ENCODE data around the gene RS1. TPM values are rescaled to one million over a fixed set of nuclear protein-coding genes. Genes with fewer than 3 reads are reported as not detected.

RS1 gene
- total RNA-seq, 1 donor from 2014 or later: not detected

GRCh38 chrX:18698737-18699650, 27.1 kb upstream of the RS1 start:
- H3K27me3 Mint-ChIP-seq (ENCODE audit: low read depth, unreplicated experiment): no peaks in the 10 kb centered on the region
- Histone ChIP-seq H2AFZ (ENCODE audit: low read depth, low read length) (no peak overlapping the region), H3K36me3 (ENCODE audit: insufficient read depth, low read length) (no peaks in the 10 kb centered on the region), H3K4me1 (ENCODE audit: insufficient read depth, low read length) (peaks cover 3% of the 10 kb centered on the region), H3K9ac (ENCODE audit: low read length) (no peak overlapping the region), H3K27me3 (ENCODE audit: insufficient read depth, low read length) (no peaks in the 10 kb centered on the region), H3K79me2 (ENCODE audit: insufficient read depth, low read length) (no peaks in the 10 kb centered on the region), H3K27ac (ENCODE audit: low read depth, low read length) (no peak overlapping the region), H3K4me2 (ENCODE audit: low read length) (no peak overlapping the region), H3K9me3 (ENCODE audit: insufficient read depth, low read depth, low read length) (no peaks in the 10 kb centered on the region), H4K20me1 (ENCODE audit: insufficient read depth, low read length) (no peaks in the 10 kb centered on the region), H3K4me3 (ENCODE audit: insufficient read depth, low read depth, low read length) (no peak overlapping the region)
- no peaks in the 10 kb centered on the region for H3K9me3 Mint-ChIP-seq (ENCODE audit: unreplicated experiment)
- H3K4me3 Mint-ChIP-seq (ENCODE audit: unreplicated experiment): no peak overlapping the region
- TF ChIP-seq CTCF (IDR thresholded peaks at IDR 0.05; ENCODE audit: insufficient read depth, low read depth, low read length) (no peak), EZH2 (IDR thresholded peaks at IDR 0.05; ENCODE audit: insufficient read depth, low read length) (no peak)
- H3K27ac Mint-ChIP-seq (ENCODE audit: unreplicated experiment): no peak overlapping the region
- FAIRE-seq (no peak), DNase-seq (ENCODE audit: low read depth) (no peak)
- H3K4me1 Mint-ChIP-seq (ENCODE audit: low read depth, unreplicated experiment): peaks cover 1% of the 10 kb centered on the region
- no peaks in the 10 kb centered on the region for H3K36me3 Mint-ChIP-seq (ENCODE audit: low read depth, unreplicated experiment)

DNA sequence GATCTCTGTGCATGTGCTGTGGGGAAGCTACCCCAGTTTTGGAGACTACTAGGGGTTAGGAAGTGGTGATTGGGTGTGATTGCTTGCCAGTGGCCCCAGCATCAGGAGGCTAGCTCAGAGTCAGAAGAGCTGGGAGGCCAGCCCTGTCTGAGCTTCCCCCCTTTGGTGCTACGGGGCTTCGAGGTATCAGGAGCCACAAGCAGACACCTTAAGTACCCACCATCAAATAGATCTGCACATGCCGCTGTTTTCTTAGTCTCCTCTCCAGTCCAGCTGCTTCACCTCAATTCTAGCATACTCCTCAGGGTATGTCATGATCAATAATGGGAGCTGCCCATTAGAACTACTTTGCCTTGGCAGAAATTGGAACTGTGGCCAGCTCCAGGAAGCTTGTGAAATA, 24.7 kb upstream of the RS1 start:
- no peaks in the 10 kb centered on the region for H3K4me1 Mint-ChIP-seq (ENCODE audit: low read depth, unreplicated experiment)
- Histone ChIP-seq H3K9me3 (ENCODE audit: insufficient read depth, low read depth, low read length) (no peaks in the 10 kb centered on the region), H3K4me1 (ENCODE audit: insufficient read depth, low read length) (no peaks in the 10 kb centered on the region), H3K36me3 (ENCODE audit: insufficient read depth, low read length) (no peaks in the 10 kb centered on the region), H3K27ac (ENCODE audit: low read depth, low read length) (no peak overlapping the region), H3K79me2 (ENCODE audit: insufficient read depth, low read length) (no peaks in the 10 kb centered on the region), H3K4me2 (ENCODE audit: low read length) (no peak overlapping the region), H4K20me1 (ENCODE audit: insufficient read depth, low read length) (no peaks in the 10 kb centered on the region), H3K4me3 (ENCODE audit: insufficient read depth, low read depth, low read length) (no peak overlapping the region), H2AFZ (ENCODE audit: low read depth, low read length) (no peak overlapping the region), H3K9ac (ENCODE audit: low read length) (no peak overlapping the region), H3K27me3 (ENCODE audit: insufficient read depth, low read length) (peaks cover 5% of the 10 kb centered on the region)
- no peaks in the 10 kb centered on the region for H3K36me3 Mint-ChIP-seq (ENCODE audit: low read depth, unreplicated experiment)
- H3K9me3 Mint-ChIP-seq (ENCODE audit: unreplicated experiment): no peaks in the 10 kb centered on the region
- H3K4me3 Mint-ChIP-seq (ENCODE audit: unreplicated experiment): no peak overlapping the region
- H3K27me3 Mint-ChIP-seq (ENCODE audit: low read depth, unreplicated experiment): no peaks in the 10 kb centered on the region
- TF ChIP-seq CTCF (IDR thresholded peaks at IDR 0.05; ENCODE audit: insufficient read depth, low read depth, low read length) (no peak), EZH2 (IDR thresholded peaks at IDR 0.05; ENCODE audit: insufficient read depth, low read length) (no peak)
- FAIRE-seq (no peak), DNase-seq (ENCODE audit: low read depth) (no peak)
- H3K27ac Mint-ChIP-seq (ENCODE audit: unreplicated experiment): no peak overlapping the region

DNA sequence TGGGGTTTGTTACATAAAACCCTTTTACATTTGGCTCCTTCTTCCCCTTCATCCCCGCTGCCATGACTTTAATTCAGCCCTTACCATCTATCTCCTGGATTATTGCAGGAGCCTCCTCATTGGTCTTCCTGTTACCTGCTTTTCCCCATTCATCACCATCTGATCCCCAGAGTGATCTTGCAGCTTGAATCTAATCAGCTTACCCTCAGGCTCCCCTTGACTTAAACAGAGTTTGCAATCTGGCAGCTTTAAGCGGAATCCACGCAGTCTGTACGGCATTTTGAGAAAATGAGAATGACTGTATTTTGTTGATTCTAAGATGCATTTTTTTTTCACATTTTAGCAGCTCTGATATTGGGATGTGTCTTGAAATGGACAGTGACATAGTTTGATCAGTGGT, 20.6 kb upstream of the RS1 start:
- Histone ChIP-seq H2AFZ (ENCODE audit: low read depth, low read length) (no peak overlapping the region), H3K4me1 (ENCODE audit: insufficient read depth, low read length) (no peaks in the 10 kb centered on the region), H3K9ac (ENCODE audit: low read length) (no peak overlapping the region), H3K27ac (ENCODE audit: low read depth, low read length) (no peak overlapping the region), H3K9me3 (ENCODE audit: insufficient read depth, low read depth, low read length) (no peaks in the 10 kb centered on the region), H3K4me2 (ENCODE audit: low read length) (no peak overlapping the region), H3K4me3 (ENCODE audit: insufficient read depth, low read depth, low read length) (no peak overlapping the region), H4K20me1 (ENCODE audit: insufficient read depth, low read length) (no peaks in the 10 kb centered on the region), H3K27me3 (ENCODE audit: insufficient read depth, low read length) (peaks cover 5% of the 10 kb centered on the region), H3K36me3 (ENCODE audit: insufficient read depth, low read length) (no peaks in the 10 kb centered on the region), H3K79me2 (ENCODE audit: insufficient read depth, low read length) (no peaks in the 10 kb centered on the region)
- Mint-ChIP-seq H3K27me3 (ENCODE audit: low read depth, unreplicated experiment) (no peaks in the 10 kb centered on the region), H3K36me3 (ENCODE audit: low read depth, unreplicated experiment) (no peaks in the 10 kb centered on the region), H3K9me3 (ENCODE audit: unreplicated experiment) (peaks cover 3% of the 10 kb centered on the region), H3K4me1 (ENCODE audit: low read depth, unreplicated experiment) (no peaks in the 10 kb centered on the region), H3K4me3 (ENCODE audit: unreplicated experiment) (no peak overlapping the region), H3K27ac (ENCODE audit: unreplicated experiment) (no peak overlapping the region)
- TF ChIP-seq EZH2 (IDR thresholded peaks at IDR 0.05; ENCODE audit: insufficient read depth, low read length) (no peak), CTCF (IDR thresholded peaks at IDR 0.05; ENCODE audit: insufficient read depth, low read depth, low read length) (no peak)
- FAIRE-seq (peak; percentile 60), DNase-seq (ENCODE audit: low read depth) (no peak)

Measured in astrocyte (in vitro differentiated cells and primary cell).